ENCODE measurements around the gene SEMA4G. TPM values are rescaled to one million over a fixed set of nuclear protein-coding genes. Genes with fewer than 3 reads are reported as not detected.
A peak's percentile ranks its signal among the peaks of the same experiment; 100 is the strongest.

Gene SEMA4G
- total RNA-seq, 2 donors from 2014 or later = 0.53 to 0.79 TPM

- ATAC-seq (replicated peaks in 1 of 2) (no peak), DNase-seq (no peak)
- Mint-ChIP-seq H3K4me1 (ENCODE audit: low read depth) (peaks cover 11% of the 10 kb centered on the region), H3K4me3 (no peak overlapping the region), H3K27ac (no peak overlapping the region), H3K9me3 (no peaks in the 10 kb centered on the region), H3K36me3 (ENCODE audit: insufficient read depth in 2 of 2) (no peaks in the 10 kb centered on the region), H3K27me3 (ENCODE audit: low read depth) (peaks cover 6% of the 10 kb centered on the region)
Measured at GRCh38 chr10:101008823-101009423, 39.6 kb downstream of the SEMA4G start.

- Mint-ChIP-seq H3K36me3 (ENCODE audit: insufficient read depth in 2 of 2) (no peaks in the 10 kb centered on the region), H3K9me3 (no peaks in the 10 kb centered on the region), H3K27me3 (ENCODE audit: low read depth) (peaks cover 6% of the 10 kb centered on the region), H3K27ac (no peak overlapping the region), H3K4me1 (ENCODE audit: low read depth) (peaks cover 25% of the 10 kb centered on the region), H3K4me3 (no peak overlapping the region)
- no peak for DNase-seq
- ATAC-seq (replicated peaks in 1 of 2) = no peak
Measured at GRCh38 chr10:101010329-101010728, 41.0 kb downstream of the SEMA4G start.

- H3K4me1 Mint-ChIP-seq (ENCODE audit: low read depth) = peaks cover 27% of the 10 kb centered on the region
- H3K27me3 Mint-ChIP-seq (ENCODE audit: low read depth) = peaks cover 16% of the 10 kb centered on the region
- no peaks in the 10 kb centered on the region for H3K9me3 Mint-ChIP-seq
- no peak overlapping the region for H3K4me3 Mint-ChIP-seq
- no peak for DNase-seq
- H3K36me3 Mint-ChIP-seq (ENCODE audit: insufficient read depth in 2 of 2) = no peaks in the 10 kb centered on the region
- H3K27ac Mint-ChIP-seq = no peak overlapping the region
- ATAC-seq (replicated peaks in 1 of 2) = no peak
Measured at GRCh38 chr10:101011517-101012423, 42.5 kb downstream of the SEMA4G start.

GRCh38 chr10:101012525-101013364, 43.4 kb downstream of the SEMA4G start:
- H3K36me3 Mint-ChIP-seq (ENCODE audit: insufficient read depth in 2 of 2) = no peaks in the 10 kb centered on the region
- H3K27ac Mint-ChIP-seq = no peak overlapping the region
- peak overlapping the region; percentile 24 to 35 for H3K4me3 Mint-ChIP-seq
- H3K9me3 Mint-ChIP-seq = no peaks in the 10 kb centered on the region
- peak; percentile 84 to 86 for ATAC-seq (replicated peaks in 1 of 2)
- peaks cover 27% of the 10 kb centered on the region for H3K4me1 Mint-ChIP-seq (ENCODE audit: low read depth)
- DNase-seq = peak; percentile 81 to 83
- peaks cover 25% of the 10 kb centered on the region for H3K27me3 Mint-ChIP-seq (ENCODE audit: low read depth)

GRCh38 chr10:101013365-101013825, 44.1 kb downstream of the SEMA4G start:
- no peaks in the 10 kb centered on the region for H3K9me3 Mint-ChIP-seq
- no peak overlapping the region for H3K27ac Mint-ChIP-seq
- no peaks in the 10 kb centered on the region for H3K36me3 Mint-ChIP-seq (ENCODE audit: insufficient read depth in 2 of 2)
- no peak for DNase-seq
- ATAC-seq (replicated peaks in 1 of 2) = no peak
- peaks cover 29% of the 10 kb centered on the region for H3K4me1 Mint-ChIP-seq (ENCODE audit: low read depth)
- H3K4me3 Mint-ChIP-seq = peak overlapping the region; percentile 24 to 35
- peaks cover 32% of the 10 kb centered on the region for H3K27me3 Mint-ChIP-seq (ENCODE audit: low read depth)

- DNase-seq = peak; percentile 80 to 84
- Mint-ChIP-seq H3K9me3 (no peaks in the 10 kb centered on the region), H3K4me3 (no peak overlapping the region), H3K4me1 (ENCODE audit: low read depth) (peaks cover 33% of the 10 kb centered on the region), H3K27ac (no peak overlapping the region), H3K27me3 (ENCODE audit: low read depth) (peaks cover 37% of the 10 kb centered on the region), H3K36me3 (ENCODE audit: insufficient read depth in 2 of 2) (no peaks in the 10 kb centered on the region)
- ATAC-seq (replicated peaks in 1 of 2) = peak; percentile 33 to 41
Measured at GRCh38 chr10:101014230-101014884, 45.1 kb downstream of the SEMA4G start.

GRCh38 chr10:101014966-101015581, 45.8 kb downstream of the SEMA4G start:
- DNase-seq = peak in 1 of 2 donors; percentile 18
- peak in 1 of 2 donors; percentile 35 for ATAC-seq (replicated peaks in 1 of 2)
- Mint-ChIP-seq H3K4me3 (no peak overlapping the region), H3K27ac (no peak overlapping the region), H3K4me1 (ENCODE audit: low read depth) (peaks cover 33% of the 10 kb centered on the region), H3K36me3 (ENCODE audit: insufficient read depth in 2 of 2) (no peaks in the 10 kb centered on the region), H3K27me3 (ENCODE audit: low read depth) (peaks cover 42% of the 10 kb centered on the region), H3K9me3 (no peaks in the 10 kb centered on the region)

- H3K36me3 Mint-ChIP-seq (ENCODE audit: insufficient read depth in 2 of 2) = no peaks in the 10 kb centered on the region
- no peaks in the 10 kb centered on the region for H3K9me3 Mint-ChIP-seq
- H3K4me1 Mint-ChIP-seq (ENCODE audit: low read depth) = peaks cover 33% of the 10 kb centered on the region
- H3K4me3 Mint-ChIP-seq = no peak overlapping the region
- no peak overlapping the region for H3K27ac Mint-ChIP-seq
- DNase-seq (no peak), ATAC-seq (replicated peaks in 1 of 2) (no peak)
- H3K27me3 Mint-ChIP-seq (ENCODE audit: low read depth) = peaks cover 44% of the 10 kb centered on the region
Measured at GRCh38 chr10:101015582-101015973, 46.3 kb downstream of the SEMA4G start.

- peaks cover 33% of the 10 kb centered on the region for H3K4me1 Mint-ChIP-seq (ENCODE audit: low read depth)
- peaks cover 50% of the 10 kb centered on the region for H3K27me3 Mint-ChIP-seq (ENCODE audit: low read depth)
- H3K27ac Mint-ChIP-seq = no peak overlapping the region
- no peaks in the 10 kb centered on the region for H3K36me3 Mint-ChIP-seq (ENCODE audit: insufficient read depth in 2 of 2)
- DNase-seq (no peak), ATAC-seq (replicated peaks in 1 of 2) (no peak)
- no peaks in the 10 kb centered on the region for H3K9me3 Mint-ChIP-seq
- no peak overlapping the region for H3K4me3 Mint-ChIP-seq
Measured at GRCh38 chr10:101016814-101017213, 47.5 kb downstream of the SEMA4G start.

GRCh38 chr10:101018118-101018599, 48.9 kb downstream of the SEMA4G start:
- H3K27me3 Mint-ChIP-seq (ENCODE audit: low read depth) = peaks cover 48% of the 10 kb centered on the region
- peak overlapping the region in 1 of 2 donors; percentile 32 for H3K4me3 Mint-ChIP-seq
- peaks cover 26% of the 10 kb centered on the region for H3K4me1 Mint-ChIP-seq (ENCODE audit: low read depth)
- no peaks in the 10 kb centered on the region for H3K9me3 Mint-ChIP-seq
- ATAC-seq (replicated peaks in 1 of 2) (no peak), DNase-seq (no peak)
- H3K36me3 Mint-ChIP-seq (ENCODE audit: insufficient read depth in 2 of 2) = no peaks in the 10 kb centered on the region
- no peak overlapping the region for H3K27ac Mint-ChIP-seq

GRCh38 chr10:101018600-101019439, 49.5 kb downstream of the SEMA4G start:
- peak; percentile 85 for ATAC-seq (replicated peaks in 1 of 2)
- Mint-ChIP-seq H3K9me3 (no peaks in the 10 kb centered on the region), H3K27me3 (ENCODE audit: low read depth) (peaks cover 44% of the 10 kb centered on the region), H3K27ac (no peak overlapping the region), H3K4me3 (peak overlapping the region in 1 of 2 donors; percentile 32), H3K4me1 (ENCODE audit: low read depth) (peaks cover 22% of the 10 kb centered on the region), H3K36me3 (ENCODE audit: insufficient read depth in 2 of 2) (no peaks in the 10 kb centered on the region)
- peak; percentile 88 to 89 for DNase-seq

Measured in activated T-cell treated with anti-CD3 and anti-CD28 coated beads, Interleukin-2, amount 50 U/mL, for 72 hours (primary cell).